BE2C (cell line): Measurements from ENCODE around the gene GRPR. TPM values are rescaled to one million over a fixed set of nuclear protein-coding genes. Genes with fewer than 3 reads are reported as not detected.
A peak's percentile ranks its signal among the peaks of the same experiment; 100 is the strongest.

Source experiments
- DNase-seq: peaks from one replicate; pipeline ENCODE4 v3.0.0-alpha.2; 2020
- H3K27me3 ChIP-seq: fragments of 250-450 bp; sonication (Bioruptor Pico); 2 replicates; pipeline ENCODE4 v1.5.1; 2020; ENCODE audit warnings: mild to moderate bottlenecking
- H3K36me3 ChIP-seq: fragments of 250-450 bp; sonication (Bioruptor Pico); 2 replicates; pipeline ENCODE4 v1.5.1; 2020; ENCODE audit warnings: mild to moderate bottlenecking
- H3K4me1 ChIP-seq: fragments of 250-450 bp; sonication (Bioruptor Pico); 2 replicates; pipeline ENCODE4 v1.5.1; 2020
- H3K4me3 ChIP-seq: 2 replicates; pipeline ENCODE4 v1.5.1; 2011; ENCODE audit warnings: low read depth, low read length
- H3K9me3 ChIP-seq: fragments of 250-450 bp; sonication (Bioruptor Pico); 2 replicates; pipeline ENCODE4 v1.5.1; 2020
- CTCF ChIP-seq: IDR thresholded peaks from 2 replicates; pipeline ENCODE4 v1.5.1; 2012; ENCODE audit warnings: mild to moderate bottlenecking, low read depth, low read length
- polyA plus RNA-seq: library from polyadenylated mRNA; unstranded; fragments of >200 nt; gene quantifications from one replicate; pipeline ENCODE4 v1.2.1, GENCODE V29; 2012; ENCODE audit warnings: low read depth, missing spikeins; ENCODE audit not compliant: insufficient read length, insufficient read depth

GRPR gene
- not detected for polyA plus RNA-seq

DNA sequence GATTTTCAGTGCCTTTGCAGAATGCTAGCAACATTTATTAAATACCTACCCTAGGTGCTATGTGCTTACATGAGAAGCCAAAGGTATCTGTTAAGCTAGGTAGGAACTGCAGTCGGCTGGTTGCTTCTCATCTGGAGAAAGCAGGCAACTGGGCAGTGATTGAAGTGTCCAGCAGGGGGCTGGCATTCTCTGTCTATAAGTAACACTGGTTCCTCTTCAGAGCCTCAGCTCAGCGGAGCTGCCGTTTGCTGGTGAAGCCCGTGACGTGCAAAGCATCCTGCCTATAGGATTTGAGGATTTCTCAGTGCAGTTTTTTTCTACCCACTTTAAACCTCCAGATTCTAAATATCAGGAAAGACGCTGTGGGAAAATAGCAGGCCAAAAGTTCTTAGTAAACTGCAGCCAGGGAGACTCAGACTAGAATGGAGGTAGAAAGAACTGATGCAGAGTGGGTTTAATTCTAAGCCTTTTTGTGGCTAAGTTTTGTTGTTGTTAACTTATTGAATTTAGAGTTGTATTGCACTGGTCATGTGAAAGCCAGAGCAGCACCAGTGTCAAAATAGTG, at the start of gene GRPR:
TSS of gene GRPR (plus strand) at position 344 of the 565 bp plus-strand sequence. CDS start 389 bp downstream, outside the sequence.
- no peaks in the 10 kb centered on the region for H3K4me1 ChIP-seq
- no peak within 1 kb of the TSS for H3K4me3 ChIP-seq
- peak; percentile 71 for TF ChIP-seq CTCF
- peak; percentile 80 for DNase-seq
- no peaks in the 10 kb centered on the region for H3K9me3 ChIP-seq
- H3K36me3 ChIP-seq: no peaks in the 10 kb centered on the region
- no peaks in the 10 kb centered on the region for H3K27me3 ChIP-seq

- DNase-seq: no peak
- H3K4me1 ChIP-seq: no peaks in the 10 kb centered on the region
- H3K4me3 ChIP-seq: no peak overlapping the region
- H3K27me3 ChIP-seq: no peaks in the 10 kb centered on the region
- no peaks in the 10 kb centered on the region for H3K9me3 ChIP-seq
- H3K36me3 ChIP-seq: no peaks in the 10 kb centered on the region
- TF ChIP-seq CTCF: no peak
Observed at GRCh38 chrX:16075087-16075486, 48.3 kb upstream of the GRPR start.

- no peak for TF ChIP-seq CTCF
- no peaks in the 10 kb centered on the region for H3K36me3 ChIP-seq
- no peaks in the 10 kb centered on the region for H3K27me3 ChIP-seq
- no peaks in the 10 kb centered on the region for H3K9me3 ChIP-seq
- no peak overlapping the region for H3K4me3 ChIP-seq
- DNase-seq: no peak
- H3K4me1 ChIP-seq: no peaks in the 10 kb centered on the region
Observed at GRCh38 chrX:16076834-16077233, 46.5 kb upstream of the GRPR start.

- Histone ChIP-seq H3K4me1 (no peaks in the 10 kb centered on the region), H3K27me3 (no peaks in the 10 kb centered on the region), H3K4me3 (no peak overlapping the region), H3K9me3 (no peaks in the 10 kb centered on the region), H3K36me3 (no peaks in the 10 kb centered on the region)
- TF ChIP-seq CTCF: no peak
- no peak for DNase-seq
Observed at GRCh38 chrX:16077811-16078210, 45.6 kb upstream of the GRPR start.

DNA sequence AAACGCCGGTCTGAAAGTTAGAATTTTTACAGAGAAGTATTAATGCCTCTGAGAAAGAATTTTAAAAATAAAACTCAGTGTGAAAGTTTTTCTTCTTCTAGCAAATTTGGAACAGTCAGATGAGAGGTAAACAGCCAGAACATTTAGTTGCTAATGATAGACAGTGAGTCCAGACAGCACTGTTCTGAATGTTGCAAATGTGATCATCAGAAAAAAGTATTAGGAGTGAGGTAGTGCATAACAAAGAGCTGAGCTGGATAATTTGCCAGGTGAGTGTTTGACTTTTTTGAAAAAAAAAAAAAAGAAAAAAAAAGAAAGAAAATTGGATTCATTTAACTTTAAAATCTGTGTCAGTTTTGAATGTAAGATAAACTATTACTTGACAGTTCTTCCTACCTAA, 42.0 kb upstream of the GRPR start:
- Histone ChIP-seq H3K4me3 (no peak overlapping the region), H3K36me3 (no peaks in the 10 kb centered on the region), H3K27me3 (no peaks in the 10 kb centered on the region), H3K4me1 (no peaks in the 10 kb centered on the region), H3K9me3 (no peaks in the 10 kb centered on the region)
- no peak for TF ChIP-seq CTCF
- no peak for DNase-seq

GRCh38 chrX:16082470-16083085, 40.8 kb upstream of the GRPR start:
- no peaks in the 10 kb centered on the region for H3K27me3 ChIP-seq
- no peak for DNase-seq
- no peak overlapping the region for H3K4me3 ChIP-seq
- no peaks in the 10 kb centered on the region for H3K36me3 ChIP-seq
- no peak for TF ChIP-seq CTCF
- no peaks in the 10 kb centered on the region for H3K9me3 ChIP-seq
- H3K4me1 ChIP-seq: no peaks in the 10 kb centered on the region
